HG03025 (cell line): Measurements from ENCODE around the gene SALL1.

Source experiments
- ATAC-seq: cut with Tn5 transposase; IDR thresholded peaks from one replicate; pipeline ENCODE4 v1.9.1; 2021; ENCODE audit warnings: mild to moderate bottlenecking, moderate library complexity; ENCODE audit not compliant: unreplicated experiment, low FRiP score

The SALL1 gene

DNA sequence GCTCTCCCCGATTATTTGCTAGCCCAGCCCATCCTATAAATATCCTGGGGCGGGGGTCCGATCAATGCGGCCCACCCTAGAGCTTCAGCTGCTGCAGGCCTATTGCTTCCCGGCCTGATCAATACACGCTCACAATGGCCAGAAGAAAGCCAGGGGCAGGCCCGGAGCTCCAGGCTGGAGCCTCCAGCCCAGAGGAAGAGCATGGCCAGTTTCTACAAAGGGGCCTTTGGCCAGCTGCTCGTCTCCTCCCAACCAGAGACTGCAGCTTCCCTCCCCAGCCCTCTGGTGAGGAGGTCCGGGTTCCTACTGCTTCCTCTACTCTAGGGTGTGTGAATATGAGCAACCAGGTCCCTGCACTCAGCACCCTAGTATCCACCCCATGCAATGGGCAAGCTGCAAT is 36.7 kb downstream of the SALL1 start:
- ATAC-seq, result no peak

DNA sequence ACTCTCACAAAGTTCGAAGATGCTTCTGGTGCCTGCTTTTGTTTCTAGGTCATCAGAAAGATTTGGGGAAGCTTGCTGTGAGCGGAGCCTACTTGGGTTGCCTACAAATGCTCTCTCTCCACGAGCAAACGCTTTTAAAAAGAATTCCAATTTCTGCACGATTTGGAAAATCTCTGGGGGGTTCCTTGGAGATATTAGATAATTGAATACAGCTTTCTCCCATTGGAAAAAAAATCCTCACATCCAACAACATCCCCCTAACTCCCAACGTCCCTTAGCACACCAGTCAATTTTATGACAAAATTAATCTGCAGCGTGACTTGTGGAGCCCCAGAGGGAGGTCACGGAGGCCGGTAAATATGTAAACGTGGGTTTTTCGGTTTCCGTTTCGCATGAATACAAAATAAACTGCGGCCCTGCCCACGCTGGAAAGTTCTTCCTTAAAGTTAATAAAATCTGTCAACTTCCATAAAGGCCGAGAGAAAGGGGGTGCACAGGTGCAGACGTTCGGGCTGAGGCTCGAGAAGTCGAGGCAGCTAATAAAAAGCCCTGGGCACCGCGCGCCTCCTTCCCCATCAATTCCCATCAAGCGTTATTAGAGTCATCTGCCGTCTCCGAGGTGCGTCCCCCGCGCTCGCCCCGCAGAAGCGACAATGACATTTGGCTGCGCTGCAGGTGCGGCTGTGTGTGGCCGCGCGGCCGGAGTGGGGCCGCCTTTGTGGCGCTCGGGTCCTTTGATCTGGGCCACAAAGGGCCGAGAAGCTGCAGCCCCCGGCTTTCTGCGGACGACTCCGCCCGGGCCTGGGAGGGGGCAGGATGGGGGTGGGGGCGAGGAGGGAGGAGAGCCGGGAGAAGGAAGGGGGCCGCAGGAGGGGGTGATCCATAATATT is 37.6 kb downstream of the SALL1 start:
- ATAC-seq, result no peak

DNA sequence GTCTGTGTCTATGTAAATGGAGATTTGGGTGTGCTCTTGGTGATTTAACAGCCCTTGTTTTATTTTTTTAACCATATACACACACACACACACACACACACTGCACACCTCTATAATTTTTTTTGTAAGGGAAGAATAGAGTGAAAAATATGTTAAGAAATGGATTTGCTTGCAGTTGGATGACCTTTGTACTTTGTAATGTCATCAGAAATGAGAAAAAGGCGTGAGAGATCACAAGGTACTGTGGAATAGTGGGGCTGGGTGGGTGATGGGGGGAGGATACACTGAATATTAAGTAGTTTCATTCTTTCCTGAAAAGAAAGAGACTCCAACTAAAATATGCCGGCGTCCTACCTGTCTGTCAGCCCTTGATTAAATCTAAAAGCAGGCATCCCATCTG is 38.7 kb downstream of the SALL1 start:
- no peak for ATAC-seq

DNA sequence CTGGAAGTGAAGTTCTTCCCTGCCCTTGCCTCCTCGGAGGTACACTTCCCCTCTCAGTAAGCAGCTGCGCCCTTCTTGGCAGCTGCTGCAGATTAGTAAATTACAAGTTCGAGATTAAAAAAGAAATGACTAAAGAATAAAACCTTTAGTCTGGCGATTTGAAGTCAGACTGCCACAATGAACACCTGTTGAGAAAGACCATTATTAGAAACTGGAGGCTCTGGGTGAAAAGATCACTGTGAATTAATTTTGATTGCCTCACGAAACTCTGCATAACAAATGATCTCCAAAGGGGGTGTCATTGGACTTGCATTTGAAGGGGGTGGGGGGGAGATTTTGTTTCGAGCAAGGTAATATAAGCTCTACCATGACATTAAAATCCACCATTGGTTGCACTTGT is 39.3 kb downstream of the SALL1 start:
- no peak for ATAC-seq

DNA sequence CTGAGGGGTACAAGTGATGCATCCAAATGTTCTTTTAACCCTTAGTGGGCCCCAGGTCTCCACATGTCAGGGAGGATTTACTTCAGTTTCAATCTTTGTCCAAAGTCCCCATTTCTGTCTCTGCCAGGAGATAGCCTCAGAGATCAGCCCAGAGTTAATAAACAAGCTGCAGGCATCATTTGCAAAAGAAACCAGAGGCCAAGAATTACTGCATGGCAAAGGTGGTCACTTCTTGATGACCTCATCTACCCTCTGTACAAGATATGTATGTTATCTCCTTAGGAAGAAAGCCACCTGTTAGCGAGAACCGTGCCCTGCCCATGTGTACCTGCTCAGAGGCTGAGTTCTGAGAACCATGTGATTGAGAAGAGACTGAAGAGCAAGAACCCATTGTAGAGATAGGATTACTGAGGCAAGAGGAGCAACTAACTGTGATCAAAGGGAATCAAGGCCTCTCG is 40.3 kb downstream of the SALL1 start:
- ATAC-seq, result no peak

DNA sequence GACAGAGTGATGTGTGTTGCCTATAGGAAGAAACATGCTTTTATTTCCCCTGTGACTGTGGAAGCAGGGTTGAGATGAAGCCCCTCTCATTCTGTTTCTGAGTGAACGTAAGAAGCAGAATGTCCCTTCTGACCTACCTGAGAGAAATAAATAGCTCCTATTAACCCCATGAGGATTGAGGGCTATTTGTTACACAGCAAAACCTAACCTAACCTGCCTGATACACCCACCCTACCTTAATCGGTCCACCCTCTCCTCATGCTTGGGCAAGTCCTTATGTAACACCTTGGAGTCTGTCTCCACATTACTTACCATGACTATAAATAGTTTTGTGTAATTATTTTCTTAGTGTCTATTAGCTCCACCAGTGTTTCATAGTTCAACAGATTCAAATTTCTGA is 41.9 kb downstream of the SALL1 start:
- ATAC-seq, result no peak

DNA sequence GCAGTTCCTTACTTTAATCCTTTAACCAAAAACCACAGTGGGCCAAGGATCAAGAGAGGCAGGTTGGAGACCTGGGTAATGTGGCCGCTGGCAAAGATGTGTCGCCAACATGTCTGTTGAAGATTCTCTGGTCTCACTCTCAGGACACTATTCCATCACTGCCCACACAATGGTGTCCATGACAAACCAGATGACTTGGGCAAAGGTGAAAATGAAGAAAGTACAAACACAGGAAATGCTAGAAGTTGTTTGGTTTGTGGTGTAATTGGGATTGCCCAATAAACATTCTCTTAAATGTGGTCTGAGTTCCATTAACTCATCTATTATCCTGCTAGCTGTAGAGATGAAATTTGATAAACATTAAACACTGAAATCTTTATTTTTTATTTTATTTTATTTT is 43.3 kb downstream of the SALL1 start:
- ATAC-seq, result no peak

DNA sequence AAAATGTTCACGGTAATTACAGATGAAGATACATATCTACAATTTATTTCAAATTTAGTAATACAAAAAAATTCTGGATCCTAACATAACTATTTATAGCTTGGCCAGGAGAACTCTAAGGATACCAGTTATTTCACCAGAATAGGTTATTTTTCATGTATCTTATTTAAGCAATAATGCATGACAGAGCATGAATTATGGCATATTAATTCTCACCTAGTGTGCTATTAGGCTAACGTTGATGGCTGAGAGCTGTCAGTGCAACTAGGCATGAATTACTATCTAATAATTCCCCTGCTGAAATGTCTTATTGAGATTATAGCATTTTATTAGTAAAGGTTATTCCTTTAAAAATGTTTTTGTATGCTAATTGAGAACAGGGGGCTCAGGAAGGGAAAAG is 44.5 kb downstream of the SALL1 start:
- ATAC-seq, result no peak

DNA sequence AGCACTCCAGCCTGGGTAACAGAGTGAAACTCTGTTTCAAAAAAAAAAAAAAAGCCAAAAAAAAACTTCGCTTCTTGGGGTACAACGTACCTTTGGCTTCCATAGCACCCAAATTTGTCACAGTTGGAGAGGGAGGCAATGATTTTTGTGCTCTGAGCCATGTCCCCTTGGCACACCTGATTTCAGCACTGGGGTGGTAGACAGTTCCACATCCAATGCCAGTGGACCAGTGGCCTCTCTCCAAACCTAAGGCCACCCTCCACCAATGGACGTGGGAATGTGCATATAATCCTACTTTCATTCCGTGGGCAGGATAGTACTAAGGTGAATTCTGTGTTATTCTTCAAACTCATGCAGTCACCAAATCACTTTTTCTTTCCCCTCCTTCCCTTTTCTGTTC is 47.5 kb downstream of the SALL1 start:
- no peak for ATAC-seq

DNA sequence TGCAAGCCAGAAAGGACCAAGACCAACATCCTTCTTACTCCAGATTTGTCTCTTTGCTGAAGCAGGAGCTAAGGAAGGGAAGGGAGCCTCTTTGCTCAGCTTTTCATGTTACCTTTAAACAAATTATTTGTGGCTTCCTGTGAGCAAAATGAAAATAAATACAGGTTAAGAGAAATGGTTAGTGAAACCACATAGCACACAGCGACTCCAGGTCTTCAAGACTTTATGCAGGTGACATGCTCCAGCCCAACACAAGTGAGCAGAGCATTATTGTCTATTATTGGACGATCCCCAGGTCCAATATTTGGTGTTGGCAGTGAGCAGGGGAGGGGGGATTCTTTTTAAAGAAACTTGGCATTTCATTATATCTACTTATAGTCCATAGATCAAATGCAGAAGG is 53.3 kb downstream of the SALL1 start:
- no peak for ATAC-seq

DNA sequence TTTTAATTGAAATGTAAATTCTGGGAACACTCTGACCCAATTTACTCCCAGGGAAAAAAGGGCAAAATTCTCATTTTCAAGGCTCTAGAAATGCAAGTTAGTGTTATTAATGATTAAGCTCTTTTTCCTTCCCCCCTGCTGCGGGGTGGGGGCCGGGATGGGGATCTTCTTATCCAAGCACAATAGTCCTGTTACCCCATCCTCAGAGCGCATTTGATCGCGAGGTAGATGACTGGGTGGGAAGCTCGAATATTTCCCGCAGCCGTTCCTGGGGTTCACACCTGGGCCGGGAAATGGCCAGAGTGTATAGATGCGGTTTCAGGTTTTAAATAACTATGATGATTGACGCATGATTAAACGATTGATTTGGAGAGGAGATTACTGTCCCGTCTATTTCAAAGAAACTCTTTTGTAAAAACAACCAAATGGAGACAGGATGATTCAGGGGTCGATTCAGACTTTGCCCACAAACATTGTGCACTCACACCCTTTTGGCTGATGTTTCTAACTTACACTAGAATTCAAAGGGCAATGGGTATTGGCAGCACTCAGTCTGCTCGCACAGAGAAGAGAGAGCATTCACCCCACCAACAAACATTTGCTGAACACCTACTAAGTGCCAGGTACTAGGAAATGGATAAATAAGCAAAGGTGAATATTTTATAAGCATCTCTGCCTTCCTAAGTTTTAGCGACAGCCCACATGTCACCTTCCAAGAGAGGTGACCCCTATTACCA is 55.0 kb downstream of the SALL1 start:
- ATAC-seq, result no peak

DNA sequence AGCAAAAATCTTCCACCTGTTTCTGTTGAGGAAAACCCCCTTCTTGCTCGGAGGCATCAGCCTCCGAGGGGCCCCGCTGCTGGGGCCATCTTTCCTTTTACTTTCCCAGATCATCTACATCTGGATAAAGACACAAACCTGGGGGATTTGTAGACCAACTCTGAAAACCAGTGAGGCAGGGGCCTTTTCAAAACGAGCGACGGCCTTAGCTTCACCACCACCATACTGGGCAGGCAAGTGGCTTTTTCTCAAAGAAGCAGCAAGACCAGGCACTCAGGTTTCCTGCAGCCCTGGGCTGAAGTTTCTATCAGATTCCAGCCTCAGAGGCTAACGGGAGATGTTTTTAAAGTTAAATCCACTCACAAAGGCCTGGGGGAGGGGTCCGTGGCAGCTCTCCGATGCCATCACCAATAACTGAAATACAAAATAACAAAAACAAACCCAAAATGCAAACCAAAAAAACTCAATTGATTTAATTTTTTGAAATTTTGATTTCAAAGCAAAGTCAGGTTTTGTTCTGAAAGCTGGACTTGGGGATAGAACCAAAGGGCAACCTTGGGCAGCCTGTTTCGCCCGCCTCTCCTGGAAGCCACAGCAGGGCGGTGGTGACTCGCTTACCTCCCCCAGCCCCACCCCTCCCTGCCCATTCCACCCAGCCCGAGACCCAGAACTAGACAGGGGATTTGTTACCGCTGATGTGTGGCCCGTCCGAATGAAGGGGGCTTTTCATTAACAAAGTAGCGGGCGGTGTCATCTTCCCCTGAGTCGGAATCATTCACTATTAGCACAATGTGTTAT is 55.8 kb downstream of the SALL1 start:
- ATAC-seq, result no peak

DNA sequence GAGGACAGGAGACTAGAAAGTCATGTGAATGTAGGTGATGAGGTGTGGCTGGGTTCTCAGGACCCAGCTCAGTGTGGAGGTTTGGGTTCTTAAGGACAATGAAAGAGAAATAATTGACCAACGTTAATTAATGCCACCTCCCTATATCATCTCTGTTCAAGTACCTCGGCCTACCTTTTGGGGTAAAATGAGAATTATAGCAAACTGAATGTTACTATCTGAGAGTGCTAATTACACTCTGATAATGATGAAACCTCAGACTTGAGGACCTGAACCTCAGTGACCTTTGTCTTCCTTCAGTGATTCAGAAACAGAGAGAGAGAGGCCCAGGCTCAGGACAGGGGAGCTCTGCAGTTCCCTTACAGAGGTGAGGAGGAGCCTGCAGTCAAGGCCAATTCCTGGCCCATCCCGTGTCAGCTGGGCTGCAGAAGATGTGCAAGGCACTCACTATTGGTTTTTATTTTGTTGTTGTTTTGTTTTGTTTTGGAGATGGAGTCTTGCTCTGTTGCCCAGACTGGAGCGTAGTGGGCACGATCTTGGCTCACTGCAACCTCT is 57.3 kb downstream of the SALL1 start:
- ATAC-seq, result no peak
